ENCODE results near the gene DLK1. TPM values are rescaled to one million over a fixed set of nuclear protein-coding genes. Genes with fewer than 3 reads are reported as not detected.

The DLK1 gene
- total and polyA plus RNA-seq, 2 of the 13 experiments (the other 11 are each of a cell fraction or from before 2014, with no cell fraction given) = 95.5 to 312 TPM

- no peak for TF ChIP-seq MNT (IDR thresholded peaks at IDR 0.05)
- TF ChIP-seq POLR2AphosphoS5 (IDR thresholded peaks at IDR 0.05; ENCODE audit: low read depth, low read length) = no peak
- TF ChIP-seq ATF7 (IDR thresholded peaks at IDR 0.05) = no peak
- peak; percentile 85 for TF ChIP-seq ATF7 (CRISPR knock-in tag; IDR thresholded peaks at IDR 0.05)
- TF ChIP-seq CC2D1A (CRISPR knock-in tag; IDR thresholded peaks at IDR 0.05) = no peak
- TF ChIP-seq THAP7 (CRISPR knock-in tag; IDR thresholded peaks at IDR 0.05) = no peak
- TF ChIP-seq MYC (CRISPR knock-in tag; IDR thresholded peaks at IDR 0.05; ENCODE audit: borderline replicate concordance) = peak; percentile 68; the same call in 1 of the 2 replicates
- TF ChIP-seq ZNF792 (CRISPR knock-in tag; IDR thresholded peaks at IDR 0.05) = peak; percentile 83; the same call in 1 of the 2 replicates
- no peak for TF ChIP-seq ZNF180 (CRISPR knock-in tag; IDR thresholded peaks at IDR 0.05; ENCODE audit: borderline replicate concordance, low read depth)
- TF ChIP-seq ZNF570 (CRISPR knock-in tag; IDR thresholded peaks at IDR 0.05; ENCODE audit: borderline replicate concordance) = no peak
- no peak for TF ChIP-seq FOXO4 (CRISPR knock-in tag; conservative IDR thresholded peaks at IDR 0.05)
- no peak for TF ChIP-seq ZNF776 (CRISPR knock-in tag; IDR thresholded peaks at IDR 0.05)
- no peak for TF ChIP-seq MED13 (CRISPR knock-in tag; IDR thresholded peaks at IDR 0.05)
- peak; percentile 84 for TF ChIP-seq TFDP2 (CRISPR knock-in tag; IDR thresholded peaks at IDR 0.05)
- TF ChIP-seq POLR2AphosphoS2 (IDR thresholded peaks at IDR 0.05; ENCODE audit: low read depth, low read length) = no peak
- no peak for TF ChIP-seq CREB1 (IDR thresholded peaks at IDR 0.05)
- no peak for TF ChIP-seq CREB1 (CRISPR knock-in tag; IDR thresholded peaks at IDR 0.05)
- no peak for TF ChIP-seq ZNF484 (CRISPR knock-in tag; IDR thresholded peaks at IDR 0.05; ENCODE audit: borderline replicate concordance, low read depth)
- TF ChIP-seq CSRNP2 (CRISPR knock-in tag; conservative IDR thresholded peaks at IDR 0.05; ENCODE audit: low read depth) = no peak
- TF ChIP-seq SOX6 (IDR thresholded peaks at IDR 0.05) = no peak
- peak; percentile 77 for TF ChIP-seq SOX6 (CRISPR knock-in tag; IDR thresholded peaks at IDR 0.05)
- TF ChIP-seq PHF8 (CRISPR knock-in tag; IDR thresholded peaks at IDR 0.05) = peak; percentile 56
- TF ChIP-seq HNRNPLL (IDR thresholded peaks at IDR 0.05; ENCODE audit: low read depth, low read length, poor library complexity, severe bottlenecking) = no peak
- peak; percentile 72; the same call in 1 of the 2 replicates for TF ChIP-seq ZBTB42 (CRISPR knock-in tag; IDR thresholded peaks at IDR 0.05)
- peak; percentile 90 for TF ChIP-seq ZNF546 (CRISPR knock-in tag; conservative IDR thresholded peaks at IDR 0.05)
Observed at GRCh38 chr14:100679707-100680438, 46.8 kb upstream of the DLK1 start (continued).
